Neuronal stem cell (in vitro differentiated cells): ENCODE data around the gene RPS14.
A peak's percentile ranks its signal among the peaks of the same experiment; 100 is the strongest.

Experiments
- DNase-seq: peaks from one replicate; pipeline ENCODE4 v3.0.0-alpha.2; 2013; ENCODE audit warnings: low spot score
- H2AFZ ChIP-seq: one replicate; pipeline ENCODE4 v1.6.1; 2013; ENCODE audit warnings: mild to moderate bottlenecking, low read length, inconsistent platforms
- H2AK5ac ChIP-seq: 2 replicates; pipeline ENCODE4 v1.6.1; 2013; ENCODE audit warnings: low read depth, mild to moderate bottlenecking, inconsistent platforms, low read length, moderate library complexity, mixed read lengths
- H2BK120ac ChIP-seq: 2 replicates; pipeline ENCODE4 v1.6.1; 2013; ENCODE audit warnings: low read depth, mild to moderate bottlenecking, inconsistent platforms, low read length, moderate library complexity, mixed read lengths
- H2BK12ac ChIP-seq: one replicate; pipeline ENCODE4 v1.6.1; 2013; ENCODE audit warnings: low read length, inconsistent platforms
- H2BK15ac ChIP-seq: 2 replicates; pipeline ENCODE4 v1.6.1; 2013; ENCODE audit warnings: mild to moderate bottlenecking, low read length, inconsistent platforms, mixed read lengths
- H2BK5ac ChIP-seq: one replicate; pipeline ENCODE4 v1.6.1; 2013; ENCODE audit warnings: inconsistent platforms, mild to moderate bottlenecking, low read length, moderate library complexity
- H3K14ac ChIP-seq: one replicate; pipeline ENCODE4 v1.6.1; 2013; ENCODE audit warnings: low read length, inconsistent platforms
- H3K18ac ChIP-seq: 2 replicates; pipeline ENCODE4 v1.6.1; 2013; ENCODE audit warnings: low read length, inconsistent platforms
- H3K23ac ChIP-seq: 2 replicates; pipeline ENCODE4 v1.6.1; 2013; ENCODE audit warnings: low read depth, mild to moderate bottlenecking, mixed read lengths, low read length, inconsistent platforms; ENCODE audit not compliant: poor library complexity
- H3K27ac ChIP-seq: replicated peaks from 3 replicates; pipeline ENCODE4 v1.5.1; 2013; ENCODE audit warnings: low read length, inconsistent platforms
- H3K27me3 ChIP-seq, 3 experiments: 2 replicates each; pipeline ENCODE4 v1.6.1; 2013; ENCODE audit warnings: low read length in 3 of 3, mild to moderate bottlenecking in 2 of 3, inconsistent platforms in 1 of 3, low read depth in 1 of 3, mixed read lengths in 1 of 3, moderate library complexity in 1 of 3; ENCODE audit not compliant: control insufficient read depth in 3 of 3, insufficient read depth in 3 of 3
- H3K36me3 ChIP-seq, 2 donors: replicated peaks in 1 of 2; 2 replicates each; pipeline ENCODE4 v1.6.1; 2013; ENCODE audit warnings: low read length in 2 of 2; ENCODE audit not compliant: control insufficient read depth in 2 of 2, insufficient read depth in 2 of 2
- H3K4ac ChIP-seq: 2 replicates; pipeline ENCODE4 v1.6.1; 2013; ENCODE audit warnings: inconsistent platforms, mild to moderate bottlenecking, low read length, moderate library complexity
- H3K4me1 ChIP-seq, 2 donors: 1 replicate in 1 of 2; 2 replicates in 1 of 2; pipeline ENCODE4 v1.6.1; 2013; ENCODE audit warnings: low read length in 2 of 2, low read depth in 1 of 2; ENCODE audit not compliant: control insufficient read depth in 2 of 2, insufficient read depth in 1 of 2
- H3K4me2 ChIP-seq: one replicate; pipeline ENCODE4 v1.6.1; 2013; ENCODE audit warnings: mild to moderate bottlenecking, low read length, inconsistent platforms; ENCODE audit not compliant: insufficient read depth, poor library complexity, severe bottlenecking
- H3K4me3 ChIP-seq, 2 donors: 2 replicates each; pipeline ENCODE4 v1.5.1; 2013; ENCODE audit warnings: low read length in 2 of 2, mild to moderate bottlenecking in 2 of 2, inconsistent platforms in 1 of 2, moderate library complexity in 1 of 2
- H3K79me1 ChIP-seq: one replicate; pipeline ENCODE4 v1.6.1; 2013; ENCODE audit warnings: low read depth, mild to moderate bottlenecking, inconsistent platforms, low read length, moderate library complexity
- H3K9ac ChIP-seq: one replicate; pipeline ENCODE4 v1.6.1; 2013; ENCODE audit warnings: mild to moderate bottlenecking, low read depth, low read length, inconsistent platforms; ENCODE audit not compliant: poor library complexity
- H3K9me3 ChIP-seq, 2 donors: replicated peaks in 1 of 2; 2 replicates each; pipeline versions ENCODE3 to v1.6.1; 2013; ENCODE audit warnings: low read length in 2 of 2, mild to moderate bottlenecking in 2 of 2, inconsistent platforms in 1 of 2, low read depth in 1 of 2, mixed read lengths in 1 of 2, moderate library complexity in 1 of 2; ENCODE audit not compliant: control insufficient read depth in 2 of 2, insufficient read depth in 1 of 2
- H4K8ac ChIP-seq: one replicate; pipeline ENCODE4 v1.6.1; 2013; ENCODE audit warnings: low read depth, mild to moderate bottlenecking, inconsistent platforms, low read length, moderate library complexity
- H4K91ac ChIP-seq: one replicate; pipeline ENCODE4 v1.6.1; 2013; ENCODE audit warnings: low read length, low read depth, mild to moderate bottlenecking, inconsistent platforms; ENCODE audit not compliant: poor library complexity
- WGBS, 2 donors: extraction: QIAGEN DNeasy Blood & Tissue Kit; methylation state at CpG; one replicate each; pipeline ENCODE4 v1.1.7; 2013; ENCODE audit warnings: missing lambda C conversion rate in 2 of 2, mixed read lengths in 1 of 2; ENCODE audit not compliant: insufficient read length in 2 of 2, insufficient replicate concordance in 1 of 2; ENCODE audit errors: extremely low coverage in 2 of 2; 5-methylcytosine and 5-hydroxymethylcytosine counted together

The RPS14 gene

DNA sequence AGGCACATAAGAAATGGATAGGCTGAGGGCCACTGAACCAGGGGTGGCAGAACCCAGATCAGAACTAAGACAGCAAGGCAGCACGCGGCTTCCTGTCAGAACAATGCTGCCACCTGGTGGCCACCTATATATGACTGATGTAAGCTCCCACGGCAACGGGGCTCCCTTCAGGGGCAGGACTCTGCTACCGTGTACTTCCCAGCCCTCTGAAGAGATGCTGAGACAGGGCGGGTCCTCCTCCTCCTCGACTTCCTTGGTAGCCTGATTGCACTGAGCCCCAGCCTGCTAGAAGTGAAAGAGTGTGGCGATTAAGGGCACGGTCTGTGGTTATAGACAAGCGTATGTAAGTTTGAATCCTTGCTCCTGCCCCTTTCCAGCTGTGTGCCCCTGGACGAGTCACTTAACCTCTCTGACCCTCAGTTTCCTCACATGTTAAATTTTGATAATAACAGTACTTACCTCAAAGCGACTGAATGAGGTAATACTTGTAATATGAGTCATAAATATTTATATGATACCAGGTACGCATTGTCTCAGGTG, 13.3 kb downstream of the RPS14 start:
- H2AK5ac ChIP-seq, result no peak overlapping the region
- no CpG with 5 or more reads among the region's 13 CpGs for WGBS, 2 donors
- H2BK12ac ChIP-seq, result no peak overlapping the region
- H3K4me1 ChIP-seq, result no peaks in the 10 kb centered on the region
- H3K4ac ChIP-seq, result no peak overlapping the region
- no peak overlapping the region for H2BK5ac ChIP-seq
- no peaks in the 10 kb centered on the region for H3K9me3 ChIP-seq
- peak; percentile 81 for DNase-seq
- no peak overlapping the region for H2BK15ac ChIP-seq
- H3K23ac ChIP-seq, result no peak overlapping the region
- no peak overlapping the region for H3K4me2 ChIP-seq
- H3K79me1 ChIP-seq, result no peaks in the 10 kb centered on the region
- H4K91ac ChIP-seq, result no peak overlapping the region
- H2BK120ac ChIP-seq, result no peak overlapping the region
- no peak overlapping the region for H4K8ac ChIP-seq
- H3K36me3 ChIP-seq, result no peaks in the 10 kb centered on the region
- H3K27me3 ChIP-seq, result no peaks in the 10 kb centered on the region
- H3K18ac ChIP-seq, result no peak overlapping the region
- no peak overlapping the region for H3K4me3 ChIP-seq
- H3K9ac ChIP-seq, result no peak overlapping the region
- H2AFZ ChIP-seq, result peak overlapping the region; percentile 46
- H3K14ac ChIP-seq, result no peak overlapping the region
- no peak overlapping the region for H3K27ac ChIP-seq

DNA sequence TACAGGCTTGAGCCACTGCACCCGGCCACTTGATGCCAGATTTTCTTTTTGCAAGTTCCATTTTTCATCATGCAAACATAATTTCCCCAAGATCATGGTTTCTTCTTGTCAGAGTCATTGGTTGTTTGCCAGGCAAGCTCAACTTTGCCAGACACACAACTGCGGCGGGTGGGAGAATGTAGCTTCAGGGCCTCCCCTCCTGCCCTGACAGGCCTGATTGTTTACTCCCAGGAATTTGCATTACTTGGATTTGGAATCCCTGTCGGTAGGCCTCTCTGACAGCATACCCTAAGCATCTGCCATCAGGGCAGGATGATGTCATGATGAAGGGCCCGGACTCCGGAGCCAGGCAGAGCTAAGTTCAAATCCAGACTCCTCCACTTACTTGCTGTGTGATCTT, 15.1 kb downstream of the RPS14 start:
- Histone ChIP-seq H3K27ac (no peak overlapping the region), H3K36me3 (no peaks in the 10 kb centered on the region), H3K23ac (no peak overlapping the region), H3K14ac (no peak overlapping the region), H3K4me1 (no peaks in the 10 kb centered on the region), H3K79me1 (peaks cover 2% of the 10 kb centered on the region), H3K18ac (no peak overlapping the region), H3K9me3 (no peaks in the 10 kb centered on the region), H3K4me3 (no peak overlapping the region), H3K4ac (no peak overlapping the region), H3K27me3 (no peaks in the 10 kb centered on the region), H4K91ac (no peak overlapping the region), H2AK5ac (no peak overlapping the region), H2BK120ac (no peak overlapping the region), H3K9ac (no peak overlapping the region), H2BK12ac (no peak overlapping the region), H3K4me2 (no peak overlapping the region), H2BK5ac (no peak overlapping the region), H2BK15ac (no peak overlapping the region), H4K8ac (no peak overlapping the region), H2AFZ (no peak overlapping the region)
- no CpG with 5 or more reads among the region's 6 CpGs for WGBS, 2 donors
- no peak for DNase-seq

- Histone ChIP-seq H2BK120ac (no peak overlapping the region), H3K14ac (no peak overlapping the region), H4K8ac (no peak overlapping the region), H3K27ac (no peak overlapping the region), H3K4ac (no peak overlapping the region), H2BK5ac (peak overlapping the region; percentile 78), H3K18ac (no peak overlapping the region), H3K4me2 (no peak overlapping the region), H4K91ac (no peak overlapping the region), H3K9ac (no peak overlapping the region), H3K27me3 (no peaks in the 10 kb centered on the region), H2BK12ac (no peak overlapping the region), H3K36me3 (no peaks in the 10 kb centered on the region), H3K23ac (no peak overlapping the region), H2BK15ac (no peak overlapping the region), H3K4me1 (peaks cover 0 to 8% of the 10 kb centered on the region in 2 donors), H3K9me3 (no peaks in the 10 kb centered on the region), H2AK5ac (no peak overlapping the region), H3K4me3 (no peak overlapping the region), H3K79me1 (peaks cover 2% of the 10 kb centered on the region), H2AFZ (no peak overlapping the region)
- no CpG with 5 or more reads among the region's 4 CpGs for WGBS, 2 donors
- no peak for DNase-seq
These were observed 18.0 kb downstream of the RPS14 start for GRCh38 chr5:150431574-150431973.

DNA sequence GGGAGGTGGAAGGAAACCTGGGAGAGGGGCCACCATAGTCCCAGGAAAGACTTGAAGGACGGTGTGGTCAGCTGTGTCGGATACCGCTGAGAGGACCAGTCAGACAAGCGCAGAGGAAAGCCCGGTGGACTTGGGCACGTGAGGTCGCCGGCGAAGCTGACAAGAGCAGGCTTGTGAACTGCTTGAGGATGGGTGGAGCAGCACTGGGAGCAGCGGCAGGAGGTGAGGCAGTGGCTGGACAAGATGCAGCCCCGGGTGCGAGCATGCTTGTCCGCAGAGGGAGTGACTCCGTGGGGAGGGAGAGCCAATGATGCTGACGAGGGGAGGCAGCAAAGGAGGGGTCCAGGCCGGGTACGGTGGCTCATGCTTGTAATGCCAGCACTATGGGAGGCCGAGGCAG, 18.5 kb downstream of the RPS14 start:
- Histone ChIP-seq H3K4me2 (no peak overlapping the region), H2BK15ac (peak overlapping the region; percentile 30), H4K8ac (no peak overlapping the region), H3K4ac (no peak overlapping the region), H2BK5ac (peak overlapping the region; percentile 78), H3K4me1 (peaks cover 0 to 8% of the 10 kb centered on the region in 2 donors), H2BK120ac (no peak overlapping the region), H2AK5ac (no peak overlapping the region), H3K27ac (no peak overlapping the region), H4K91ac (no peak overlapping the region), H3K9me3 (no peaks in the 10 kb centered on the region), H3K79me1 (peaks cover 2% of the 10 kb centered on the region), H2AFZ (no peak overlapping the region), H3K4me3 (no peak overlapping the region), H3K18ac (peak overlapping the region; percentile 71), H2BK12ac (no peak overlapping the region), H3K36me3 (no peaks in the 10 kb centered on the region), H3K14ac (no peak overlapping the region), H3K9ac (no peak overlapping the region), H3K27me3 (no peaks in the 10 kb centered on the region), H3K23ac (peak overlapping the region; percentile 94)
- WGBS, 2 donors, result no CpG with 5 or more reads among the region's 18 CpGs
- DNase-seq, result no peak
